Stimulated activated CD4-positive, alpha-beta T cell treated with anti-CD3 and anti-CD28 coated beads, Interleukin-4, amount 100 ng/mL, for 48 hours (primary cell): ENCODE data around the gene TOPBP1.
"Not testable (repeated sequence)": the region's sequence is repeated elsewhere in the genome, so short reads cannot be mapped to it uniquely, and the experiment has no call there.

Experiments used
- DNase-seq, 2 donors: peaks; one replicate each; pipeline ENCODE4 v3.0.0-alpha.2; 2020; ENCODE audit warnings: low read depth in 2 of 2

TOPBP1 gene

DNA sequence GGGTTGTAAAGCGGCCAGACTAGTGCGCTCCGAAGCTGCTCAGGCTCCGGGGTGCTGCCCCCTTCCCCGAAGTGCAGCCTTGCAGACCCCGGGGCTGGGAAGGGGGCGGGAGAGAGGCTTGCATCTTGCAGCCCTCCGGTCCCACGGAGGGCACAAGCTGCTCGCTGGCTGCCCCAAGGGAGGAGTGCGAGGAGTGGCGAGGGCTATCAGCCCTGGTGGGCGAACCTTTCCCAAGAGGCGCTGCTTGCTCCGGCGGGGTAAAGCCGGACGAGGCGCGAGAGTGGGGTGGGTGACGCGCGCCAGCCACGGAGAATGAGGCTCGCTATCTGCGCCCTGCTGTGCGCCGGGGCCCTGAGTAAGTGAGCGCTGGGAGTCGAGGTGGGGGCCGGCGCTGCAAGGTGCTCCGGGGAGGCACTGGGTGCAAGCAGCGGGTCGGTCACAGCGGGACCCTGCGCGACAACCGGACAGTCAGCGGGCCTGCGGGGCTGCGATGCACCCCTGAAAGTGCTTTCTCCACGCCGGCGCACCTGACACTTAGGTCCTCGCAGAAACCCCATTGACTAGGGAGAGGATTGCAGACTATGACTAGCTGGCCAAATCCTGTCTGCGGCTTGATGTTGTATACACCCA is 12.7 kb upstream of the TOPBP1 start:
- no peak for DNase-seq

- no peak for DNase-seq
Observed at GRCh38 chr3:133673746-133674145, 12.0 kb upstream of the TOPBP1 start.

DNA sequence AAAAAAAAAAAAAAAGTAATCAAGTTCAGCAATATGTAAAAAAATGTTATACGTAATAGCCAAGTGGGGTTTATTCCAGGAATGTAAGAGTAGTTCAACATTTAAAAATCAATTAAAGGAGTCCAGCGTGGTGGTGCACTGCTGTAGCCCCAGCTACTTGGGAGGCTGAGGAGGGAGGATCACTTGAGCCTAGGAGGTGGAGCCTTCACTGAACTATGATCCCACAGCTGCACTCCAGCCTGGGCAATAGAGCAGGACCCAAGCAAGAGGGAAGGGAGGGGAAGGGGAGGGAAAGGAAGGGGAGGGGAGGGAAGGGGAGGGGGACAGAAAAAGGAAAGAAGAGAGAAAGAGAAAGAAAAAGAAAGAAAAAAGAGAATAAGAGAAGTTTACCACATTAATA is 10.7 kb upstream of the TOPBP1 start:
- DNase-seq: no peak

DNA sequence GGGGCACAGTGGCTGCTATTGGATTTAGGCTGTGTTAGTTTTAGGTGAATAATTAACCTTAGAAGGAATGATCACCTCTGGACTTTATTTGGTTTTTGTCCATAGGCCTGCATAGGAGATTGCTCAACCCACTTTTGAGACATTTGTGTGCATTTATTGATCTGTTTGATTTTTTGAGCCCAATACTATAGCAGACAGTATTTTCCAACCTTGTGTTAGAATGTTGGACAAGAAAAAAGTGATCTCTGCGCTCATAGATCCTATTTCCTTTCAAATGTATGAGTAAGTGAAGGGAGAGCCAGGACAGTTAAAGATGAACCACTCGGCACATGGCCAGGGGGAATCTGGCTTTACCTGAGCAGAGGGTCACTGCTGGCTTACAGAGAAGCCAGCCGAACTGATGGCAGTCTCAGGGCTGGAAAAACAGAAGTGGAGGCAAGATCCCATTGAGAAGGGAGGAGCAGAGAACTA is 8.8 kb upstream of the TOPBP1 start:
- DNase-seq: no peak

- no peak for DNase-seq
Observed at GRCh38 chr3:133669949-133670524, 8.3 kb upstream of the TOPBP1 start.

- DNase-seq: no peak
Observed at GRCh38 chr3:133667118-133667517, 5.4 kb upstream of the TOPBP1 start.

- not testable (repeated sequence) for DNase-seq
Observed at GRCh38 chr3:133665188-133665587, 3.4 kb upstream of the TOPBP1 start.

GRCh38 chr3:133663569-133664313 is 2.0 kb upstream of the TOPBP1 start:
- no peak for DNase-seq

GRCh38 chr3:133662278-133662651 is 524 bp upstream of the TOPBP1 start:
- DNase-seq: peak in 1 of 2 donors; percentile 10

GRCh38 chr3:133659806-133660205 is 1.9 kb downstream of the TOPBP1 start:
- no peak for DNase-seq

DNA sequence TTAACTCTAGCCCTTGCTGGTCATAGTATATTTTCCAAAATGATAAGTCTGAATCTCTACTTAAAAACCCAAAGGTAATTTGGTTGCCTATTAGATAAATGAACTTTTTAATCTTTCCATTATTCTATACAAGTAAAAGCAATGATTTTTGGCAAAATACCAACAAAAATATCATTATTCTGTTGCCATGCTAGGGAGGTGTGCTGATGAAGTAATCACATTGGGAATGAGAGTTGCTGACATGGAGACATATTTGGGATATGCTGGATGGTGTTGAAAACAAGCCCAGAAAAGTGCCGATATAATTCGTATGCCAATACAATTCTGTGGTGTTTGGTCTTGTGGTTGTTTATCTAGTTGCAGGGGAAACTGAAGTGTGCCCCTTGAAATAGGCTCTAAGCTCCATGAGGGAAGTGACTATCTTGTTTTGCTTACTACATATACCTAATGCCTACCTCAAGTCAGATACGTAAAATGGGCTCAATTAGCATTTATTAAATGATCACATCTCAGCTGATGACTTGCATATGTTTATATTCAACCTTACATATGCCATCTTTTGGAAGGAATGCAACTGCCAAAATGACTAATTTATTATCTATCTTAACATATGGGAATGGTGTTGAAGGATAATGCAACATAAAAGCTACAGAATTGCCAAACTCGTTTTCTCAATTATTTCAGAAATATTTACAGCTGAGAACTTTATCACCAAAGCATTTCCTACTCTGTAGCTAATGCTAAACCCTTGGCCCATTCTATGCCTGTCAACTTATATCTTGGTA is 5.8 kb downstream of the TOPBP1 start:
- DNase-seq: no peak

GRCh38 chr3:133649486-133650068 is 12.2 kb downstream of the TOPBP1 start:
- no peak for DNase-seq

DNA sequence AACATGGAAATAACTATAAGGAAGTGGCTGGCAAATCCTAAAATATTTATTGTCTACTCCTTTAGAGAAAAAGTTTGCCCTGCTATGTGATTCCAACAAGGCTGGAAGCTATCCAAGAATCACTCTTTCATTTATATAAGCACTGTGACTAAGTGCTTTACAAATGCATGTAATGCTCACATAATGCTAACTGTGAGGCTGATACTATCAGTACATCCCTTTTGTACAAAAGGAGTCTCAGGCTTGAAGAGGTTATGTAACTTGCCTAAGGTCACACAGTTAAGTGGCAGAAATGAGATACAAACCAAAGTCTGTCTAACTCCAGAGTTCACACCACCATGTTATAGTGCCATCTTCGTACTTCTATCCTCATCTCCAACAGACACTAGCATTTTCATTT is 17.0 kb downstream of the TOPBP1 start:
- no peak for DNase-seq

DNA sequence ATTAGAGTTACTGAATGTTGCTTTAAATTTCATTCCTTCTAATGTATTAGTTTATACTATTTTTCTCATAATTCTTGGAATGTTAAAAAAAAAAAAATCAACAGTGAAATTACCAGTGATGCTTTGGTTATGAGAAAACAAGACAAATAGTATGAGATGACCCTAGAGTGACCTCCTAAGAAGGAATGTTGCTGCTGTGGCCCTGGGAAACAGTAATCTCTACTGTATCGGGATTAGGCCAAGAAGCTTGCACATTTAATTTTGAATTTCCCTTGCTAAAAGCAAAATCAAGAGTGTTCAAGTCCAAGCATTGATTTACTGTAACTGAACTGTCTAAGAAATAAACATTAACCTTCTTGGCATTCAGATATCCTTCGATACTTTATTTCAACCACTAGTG is 18.1 kb downstream of the TOPBP1 start:
- no peak for DNase-seq

DNA sequence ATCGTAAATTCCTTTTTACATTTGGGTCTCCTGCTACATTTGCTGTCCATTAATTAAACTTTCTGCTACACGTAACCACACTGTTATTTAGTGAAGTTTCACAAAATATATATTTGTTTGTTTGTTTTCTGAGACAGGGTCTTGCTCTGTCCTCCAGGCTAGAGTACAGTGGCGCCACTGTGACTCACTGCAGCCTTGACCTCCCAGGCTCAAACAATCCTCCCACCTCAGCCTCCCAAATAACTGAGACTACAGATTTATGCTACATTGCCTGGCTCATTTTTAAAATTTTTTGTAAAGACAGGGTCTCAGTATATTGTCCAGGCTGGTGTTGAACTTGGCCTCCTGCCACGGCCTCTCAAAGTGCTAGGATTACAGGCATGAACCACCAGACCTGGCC is 20.5 kb downstream of the TOPBP1 start:
- DNase-seq: no peak

- no peak for DNase-seq
Observed at GRCh38 chr3:133633439-133633838, 28.3 kb downstream of the TOPBP1 start.

DNA sequence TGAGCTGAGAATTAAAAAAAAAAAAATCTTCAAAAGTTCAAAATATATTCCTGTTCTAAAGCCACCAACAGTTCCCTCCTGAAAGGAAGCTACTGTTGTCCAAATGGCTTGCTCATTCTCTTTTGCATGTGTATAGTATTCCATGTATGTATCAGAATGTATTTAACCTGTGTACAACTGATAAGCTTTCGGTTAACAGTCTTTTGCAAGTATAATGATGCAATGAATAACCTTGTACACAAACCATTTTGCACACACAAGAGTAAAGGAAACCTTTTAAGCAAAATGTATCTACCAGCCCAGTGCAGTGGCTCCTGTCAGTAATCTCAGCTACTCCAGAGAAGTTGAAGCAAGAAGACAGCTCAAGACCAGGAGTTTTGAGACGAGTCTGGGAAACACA is 32.6 kb downstream of the TOPBP1 start:
- DNase-seq: no peak

- no peak for DNase-seq
Observed at GRCh38 chr3:133627789-133628188, 34.0 kb downstream of the TOPBP1 start.

- no peak for DNase-seq
Observed at GRCh38 chr3:133620066-133620784, 41.5 kb downstream of the TOPBP1 start.

DNA sequence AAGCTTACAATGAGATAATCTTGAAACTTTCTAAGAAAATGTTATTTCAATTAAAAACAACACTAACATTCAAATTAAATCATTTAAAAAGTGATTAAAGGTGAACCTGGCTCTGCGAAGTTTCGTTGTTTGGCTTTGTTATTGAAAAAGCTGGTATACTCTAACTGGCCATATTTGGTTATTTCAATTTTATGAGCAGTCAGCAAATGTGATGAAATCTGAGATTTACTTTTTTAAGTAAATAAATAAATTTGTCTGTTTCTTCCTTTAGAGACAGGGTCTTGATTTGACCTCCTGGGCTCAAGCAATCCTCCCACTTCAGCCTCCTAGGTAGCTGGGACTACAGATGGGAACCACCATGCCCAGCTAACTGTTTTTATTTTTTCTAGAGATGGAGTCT is 50.2 kb downstream of the TOPBP1 start:
- DNase-seq: no peak

DNA sequence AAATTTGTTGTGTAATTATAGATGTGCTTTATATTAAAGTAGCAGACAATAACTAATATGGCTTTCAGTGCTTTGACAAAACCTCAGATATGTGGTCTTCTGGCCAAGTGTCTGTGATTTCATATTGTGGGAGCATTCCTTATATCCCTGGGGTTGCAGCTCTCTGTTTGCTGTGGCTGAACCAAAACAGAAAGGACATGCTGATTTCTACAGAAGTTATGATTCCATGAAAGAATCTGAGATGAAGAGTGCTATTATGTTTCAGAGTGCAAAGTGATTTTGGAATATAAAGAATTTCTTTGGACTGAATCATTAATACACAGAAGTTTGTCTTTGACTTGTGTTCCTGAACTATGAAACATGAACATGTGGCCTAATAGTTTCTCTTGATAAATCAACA is 51.7 kb downstream of the TOPBP1 start:
- no peak for DNase-seq
